Stimulated activated CD4-positive, alpha-beta T cell treated with anti-CD3 and anti-CD28 coated beads, TNF-alpha, amount 100 ng/mL, for 48 hours (primary cell): Measurements from ENCODE around the gene DMPK.

Experiments
- DNase-seq, 3 donors: peaks; one replicate each; pipeline ENCODE4 v3.0.0-alpha.2; 2020; ENCODE audit warnings: low read depth in 3 of 3

DMPK gene, protein sequence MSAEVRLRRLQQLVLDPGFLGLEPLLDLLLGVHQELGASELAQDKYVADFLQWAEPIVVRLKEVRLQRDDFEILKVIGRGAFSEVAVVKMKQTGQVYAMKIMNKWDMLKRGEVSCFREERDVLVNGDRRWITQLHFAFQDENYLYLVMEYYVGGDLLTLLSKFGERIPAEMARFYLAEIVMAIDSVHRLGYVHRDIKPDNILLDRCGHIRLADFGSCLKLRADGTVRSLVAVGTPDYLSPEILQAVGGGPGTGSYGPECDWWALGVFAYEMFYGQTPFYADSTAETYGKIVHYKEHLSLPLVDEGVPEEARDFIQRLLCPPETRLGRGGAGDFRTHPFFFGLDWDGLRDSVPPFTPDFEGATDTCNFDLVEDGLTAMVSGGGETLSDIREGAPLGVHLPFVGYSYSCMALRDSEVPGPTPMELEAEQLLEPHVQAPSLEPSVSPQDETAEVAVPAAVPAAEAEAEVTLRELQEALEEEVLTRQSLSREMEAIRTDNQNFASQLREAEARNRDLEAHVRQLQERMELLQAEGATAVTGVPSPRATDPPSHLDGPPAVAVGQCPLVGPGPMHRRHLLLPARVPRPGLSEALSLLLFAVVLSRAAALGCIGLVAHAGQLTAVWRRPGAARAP

DNA sequence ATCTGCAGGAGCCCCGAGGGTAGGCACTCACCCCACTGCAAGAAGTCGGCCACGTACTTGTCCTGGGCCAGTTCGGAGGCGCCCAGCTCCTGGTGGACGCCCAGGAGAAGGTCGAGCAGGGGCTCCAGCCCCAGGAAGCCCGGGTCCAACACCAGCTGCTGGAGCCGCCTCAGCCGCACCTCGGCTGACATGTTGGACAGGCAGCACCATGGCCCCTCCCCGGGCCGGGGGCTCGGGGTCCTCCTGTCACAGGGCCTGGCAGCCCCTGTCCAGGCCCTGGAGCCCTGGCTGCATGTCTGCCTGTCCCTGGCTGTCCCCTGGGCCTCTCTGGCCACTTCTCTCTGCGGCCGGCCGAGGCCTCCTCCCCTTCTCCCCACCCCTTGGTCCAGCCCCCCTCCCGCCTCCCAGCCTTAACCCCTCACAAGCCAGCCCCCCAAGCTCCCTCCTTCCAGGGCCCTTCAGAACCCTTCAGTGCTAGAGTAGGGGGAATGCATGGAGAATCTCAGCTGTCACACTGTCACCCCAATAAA is at the start of gene DMPK:
DMPK (minus strand) TSS at position 329 of the 530 bp plus-strand sequence; CDS start at position 191, 138 bp downstream.
- no peak for DNase-seq

DNA sequence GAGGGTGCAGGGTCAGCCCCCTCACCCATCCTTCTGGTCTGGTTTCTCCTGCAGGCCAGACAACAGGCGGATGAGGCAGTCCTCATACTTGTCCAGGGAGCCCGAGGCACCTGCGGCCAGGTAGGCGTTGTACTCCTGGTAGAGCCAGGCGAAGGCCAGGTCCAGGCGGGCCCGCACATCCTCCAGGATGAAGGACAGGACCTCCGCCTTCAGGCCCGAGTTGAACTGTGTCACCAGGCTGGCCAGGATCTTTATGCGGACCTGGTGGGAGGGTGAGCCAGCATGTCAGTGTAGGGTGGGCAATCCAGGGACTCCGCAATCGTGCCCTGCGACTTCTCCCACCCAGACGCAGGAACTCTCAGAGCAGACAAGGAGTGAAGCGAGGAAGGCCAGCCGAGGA is 46.7 kb upstream of the DMPK start:
- DNase-seq: no peak

- no peak for DNase-seq
Measured at GRCh38 chr19:45828523-45828922, 46.2 kb upstream of the DMPK start.

GRCh38 chr19:45827459-45828093 is 45.3 kb upstream of the DMPK start:
- DNase-seq: no peak

DNA sequence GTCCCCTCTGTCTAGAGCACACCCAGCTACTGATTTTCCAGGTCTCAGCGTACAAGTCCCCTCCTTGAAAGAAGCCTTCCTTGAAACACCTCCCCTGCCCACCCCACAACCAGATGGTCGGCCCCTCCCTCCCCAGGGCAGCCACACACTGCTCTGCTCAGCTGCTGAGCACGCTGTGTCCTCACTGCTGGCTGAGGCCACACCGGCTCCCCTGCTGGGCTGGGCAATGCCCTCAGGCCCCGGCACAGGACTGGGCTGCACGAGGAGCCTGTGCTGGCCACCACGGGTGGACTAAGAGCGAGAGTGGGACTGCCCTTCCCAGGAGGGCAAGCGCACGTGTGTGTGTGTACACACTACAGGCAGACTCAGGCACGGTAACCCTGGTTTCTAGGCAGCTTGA is 44.6 kb upstream of the DMPK start:
- no peak for DNase-seq

- no peak for DNase-seq
Measured at GRCh38 chr19:45825917-45826893, 43.9 kb upstream of the DMPK start.

DNA sequence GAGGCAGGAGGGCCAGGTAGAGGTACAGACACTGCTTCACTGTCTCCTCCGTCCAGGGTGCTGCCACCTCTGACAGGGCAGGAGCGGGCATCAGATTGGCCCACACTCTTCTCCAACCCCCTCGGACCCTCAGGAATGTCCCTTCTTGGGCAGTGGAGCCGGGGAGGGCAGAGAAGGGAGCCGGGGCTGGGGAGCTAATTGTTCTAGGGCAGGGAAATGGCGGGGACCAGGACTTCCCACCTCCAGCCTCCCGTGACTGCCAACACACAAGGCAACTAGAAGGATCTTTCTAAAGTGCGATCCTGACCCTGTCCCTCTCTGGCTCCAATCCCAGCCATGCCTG is 42.9 kb upstream of the DMPK start:
- no peak for DNase-seq

- no peak for DNase-seq
Measured at GRCh38 chr19:45824531-45825262, 42.4 kb upstream of the DMPK start.

DNA sequence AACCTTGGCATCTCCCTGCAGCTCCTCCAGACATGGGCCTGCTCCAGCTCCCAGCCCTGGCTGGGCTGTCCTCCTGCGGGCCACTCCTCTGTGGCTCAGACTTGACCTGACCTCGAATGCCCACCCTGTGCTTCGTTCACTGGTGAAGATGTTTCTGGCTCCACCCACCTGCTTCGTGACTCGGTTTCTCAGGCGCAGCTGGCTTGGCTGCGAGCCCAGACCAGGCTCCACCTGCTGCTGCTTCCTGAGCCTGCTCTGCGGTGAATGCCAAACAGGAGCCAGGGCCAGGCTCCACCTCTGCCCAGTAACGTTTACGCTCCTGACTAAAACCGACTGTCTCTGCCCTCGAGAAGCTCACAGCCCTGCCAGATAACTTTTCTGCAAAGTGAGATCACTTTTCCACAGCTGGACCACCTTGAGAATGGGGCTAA is 41.8 kb upstream of the DMPK start:
- no peak for DNase-seq

DNA sequence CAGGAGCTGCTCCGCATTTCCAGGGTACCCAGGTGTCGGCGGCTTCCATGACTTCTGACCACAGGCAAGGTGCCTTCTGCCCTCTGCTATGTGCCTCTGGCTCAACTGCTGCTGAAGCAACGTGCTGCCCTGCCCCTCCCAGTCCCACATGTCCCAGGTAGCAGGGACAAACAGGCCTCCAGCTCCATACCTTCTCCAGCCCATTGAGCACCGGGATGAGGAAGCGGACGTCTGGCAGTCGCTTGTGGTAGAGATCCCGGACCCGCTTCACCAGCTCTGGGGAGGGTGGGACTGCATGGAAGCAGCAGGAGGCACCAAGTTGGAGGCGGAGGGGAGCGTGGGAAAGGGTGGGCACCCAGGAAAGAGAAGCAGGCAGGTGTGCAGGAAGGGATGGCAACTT is 40.9 kb upstream of the DMPK start:
- no peak for DNase-seq

GRCh38 chr19:45822716-45823115 is 40.4 kb upstream of the DMPK start:
- DNase-seq: no peak

GRCh38 chr19:45821570-45821969 is 39.3 kb upstream of the DMPK start:
- DNase-seq: no peak

GRCh38 chr19:45821103-45821521 is 38.8 kb upstream of the DMPK start:
- DNase-seq: no peak

DNA sequence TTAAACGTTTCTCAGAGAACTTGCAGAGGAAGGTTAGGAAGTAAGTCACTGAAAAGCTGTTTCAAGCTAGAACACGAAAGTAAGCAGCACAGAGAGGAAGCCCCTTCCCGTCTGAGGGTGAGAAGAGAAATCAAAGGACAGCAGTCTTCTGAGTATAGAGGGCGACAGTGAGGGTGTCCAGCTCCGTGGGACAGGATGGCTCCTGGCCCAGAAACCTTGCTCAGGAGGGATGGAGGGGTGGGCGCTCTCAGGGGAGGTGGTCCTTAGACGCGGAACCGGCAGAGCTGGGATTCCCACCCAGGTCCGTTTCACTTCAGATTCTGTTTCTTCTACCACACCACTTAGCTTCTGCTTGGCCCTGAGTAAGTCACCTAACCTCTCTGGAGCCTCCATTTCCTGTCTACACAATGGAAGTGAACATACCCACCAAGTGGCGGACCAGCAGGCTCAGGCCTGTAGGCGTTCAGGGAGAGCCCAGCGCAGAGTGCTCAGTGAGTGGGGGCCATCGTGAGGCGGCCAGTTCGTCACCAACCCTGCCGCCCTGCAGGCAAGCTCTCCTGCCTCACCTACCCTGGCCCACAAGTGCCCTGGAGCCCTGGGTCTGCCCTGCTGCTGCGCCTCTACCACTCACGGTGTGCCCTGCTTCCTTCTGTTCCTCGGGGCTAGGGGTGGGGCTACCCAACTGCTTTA is 38.3 kb upstream of the DMPK start:
- DNase-seq: no peak

- no peak for DNase-seq
Measured at GRCh38 chr19:45819769-45820168, 37.5 kb upstream of the DMPK start.

DNA sequence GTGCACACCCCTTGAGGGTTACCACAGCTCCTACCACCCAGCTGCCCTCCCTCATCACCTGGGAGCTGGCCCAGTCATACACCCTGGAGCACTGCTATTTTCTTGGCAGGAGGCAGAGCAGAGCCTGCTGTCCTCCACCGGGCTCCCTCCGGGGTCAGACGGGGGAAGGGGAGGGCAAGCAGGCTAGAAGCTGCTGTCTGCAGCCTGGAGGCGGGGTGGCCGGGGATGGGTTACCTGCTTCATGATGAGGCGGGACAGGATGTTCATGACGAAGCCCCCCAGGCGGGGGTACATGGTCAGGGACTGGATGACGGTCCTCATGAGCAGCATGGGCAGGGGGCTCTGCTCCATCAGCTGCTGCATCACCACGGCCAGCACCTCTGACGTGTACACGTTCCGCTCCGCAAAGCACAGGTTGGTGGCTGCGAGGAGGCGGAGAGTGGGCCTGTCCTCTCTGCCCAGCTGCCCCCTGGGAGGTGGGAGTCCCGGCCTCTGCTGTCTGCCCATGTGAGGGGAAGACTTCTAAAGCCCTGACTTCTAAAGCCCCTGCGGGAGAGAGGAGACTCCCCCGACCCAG is 35.5 kb upstream of the DMPK start:
- DNase-seq: no peak

DNA sequence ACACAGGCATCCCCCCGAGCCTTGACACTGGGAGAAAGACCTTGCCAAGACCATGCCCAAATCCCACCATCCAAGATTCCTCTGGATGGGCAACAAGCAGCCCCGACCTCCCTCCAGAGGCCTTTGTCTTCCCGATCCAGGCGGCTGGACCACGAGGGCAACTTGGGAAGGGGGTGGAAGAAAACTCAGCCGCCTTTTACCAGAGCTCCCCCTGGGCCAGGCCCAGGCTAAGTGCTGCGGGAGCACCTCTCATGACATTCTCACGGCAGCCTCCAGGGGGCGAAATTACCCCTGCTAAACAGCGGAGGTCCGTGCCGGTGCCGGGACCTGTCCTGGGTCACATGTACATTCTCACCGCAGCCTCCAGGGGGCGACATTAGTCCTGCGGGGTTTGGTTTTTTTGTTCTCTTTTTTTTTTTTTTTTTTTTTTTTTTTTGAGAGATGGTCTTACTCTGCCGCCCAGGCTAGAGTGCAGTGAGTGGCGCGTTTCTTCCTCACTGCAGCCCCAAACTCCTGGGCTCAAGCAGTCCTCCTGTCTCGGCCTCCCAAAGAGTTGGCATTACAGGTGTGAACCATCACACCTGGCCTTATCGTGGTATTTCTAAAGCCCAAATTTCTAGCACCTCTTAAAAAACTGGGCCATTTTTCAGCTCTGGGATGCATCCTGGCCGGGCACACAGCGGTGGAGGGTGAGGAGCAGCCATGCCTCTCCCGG is 34.9 kb upstream of the DMPK start:
- peak; percentile 93 to 96 (median 96) for DNase-seq

DNA sequence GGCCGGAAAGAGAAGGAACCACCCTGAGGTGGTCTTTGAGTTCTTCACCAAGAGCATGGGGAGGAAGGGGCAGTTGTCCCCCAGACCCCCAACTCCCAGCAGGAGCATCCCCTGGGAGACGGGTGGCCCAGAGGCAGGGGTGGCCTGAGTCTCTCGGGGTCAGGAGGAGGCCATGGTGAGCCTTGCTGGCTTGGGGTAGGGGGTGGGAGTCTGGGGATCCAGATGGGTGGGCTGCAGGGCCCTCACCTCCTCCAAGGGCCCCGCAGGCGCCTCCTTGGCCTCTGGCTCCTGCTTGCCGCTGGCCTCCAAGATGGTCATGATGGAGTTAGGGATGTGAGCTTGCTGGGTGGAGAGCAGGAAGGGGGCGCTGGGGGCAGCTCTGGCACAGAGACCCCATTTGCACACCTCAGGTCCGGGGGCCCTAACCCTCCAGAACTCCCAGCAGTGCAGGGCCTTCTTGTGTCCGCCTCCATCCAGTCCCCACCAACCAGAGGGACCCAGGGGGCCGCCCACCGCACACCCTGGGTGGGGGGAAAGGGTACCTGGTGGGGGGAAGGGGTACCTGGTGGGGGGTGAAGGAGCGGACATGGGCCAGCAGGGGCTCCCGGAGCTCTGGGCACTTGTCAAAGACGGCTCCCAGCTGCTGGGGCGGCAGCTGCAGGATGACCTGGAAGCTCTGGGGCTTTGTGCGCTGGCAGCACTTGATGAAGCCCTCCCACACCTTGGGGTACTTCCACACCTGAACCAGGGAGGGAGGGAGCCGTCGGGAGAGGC is 34.1 kb upstream of the DMPK start:
- no peak for DNase-seq
